ENCODE data around the gene EPSTI1. TPM values are rescaled to one million over a fixed set of nuclear protein-coding genes. Genes with fewer than 3 reads are reported as not detected.

EPSTI1 gene
- polyA plus RNA-seq, 2 donors = 0.65 to 0.84 TPM

- Histone ChIP-seq H3K9me3 (ENCODE audit: control insufficient read depth in 2 of 2, insufficient read depth in 1 of 2, low read depth in 1 of 2, low read length in 1 of 2) (no peaks in the 10 kb centered on the region), H3K4me1 (ENCODE audit: control insufficient read depth in 2 of 2, insufficient read depth in 2 of 2, low read length in 1 of 2) (no peaks in the 10 kb centered on the region), H3K4me3 (ENCODE audit: low read depth in 1 of 2, low read length in 2 of 2) (no peak overlapping the region), H3K27me3 (ENCODE audit: control insufficient read depth in 1 of 2, insufficient read depth in 2 of 2, low read length in 2 of 2) (no peaks in the 10 kb centered on the region), H3K36me3 (ENCODE audit: control insufficient read depth in 2 of 2, insufficient read depth in 2 of 2, low read length in 1 of 2) (peaks cover 0 to 2% of the 10 kb centered on the region in 2 donors), H3K27ac (ENCODE audit: low read depth in 2 of 2, low read length in 1 of 2) (no peak overlapping the region)
- 76 to 93% methylated on average over 1 of the region's 1 CpG for WGBS, 2 donors
Measured at GRCh38 chr13:42964761-42965161, 27.3 kb downstream of the EPSTI1 start.

DNA sequence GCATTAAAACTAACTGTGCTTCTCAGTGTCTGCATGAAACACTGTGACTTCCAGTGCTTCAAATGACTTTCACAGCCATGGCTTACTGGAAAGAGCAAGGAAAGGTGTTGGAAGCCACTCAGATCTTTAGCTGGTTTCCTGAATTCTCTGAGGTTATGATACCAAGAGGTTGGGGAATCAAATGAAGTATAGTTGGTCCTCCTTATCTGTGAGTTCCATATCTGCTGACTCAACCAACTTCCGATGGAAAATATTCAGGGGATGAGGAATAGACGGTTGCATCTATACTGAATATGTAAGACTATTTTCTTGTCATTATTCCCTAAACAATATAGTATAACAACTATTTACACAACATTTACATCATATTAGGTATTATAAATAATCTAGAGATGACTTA lies 32.4 kb downstream of the EPSTI1 start:
- Histone ChIP-seq H3K36me3 (ENCODE audit: control insufficient read depth in 2 of 2, insufficient read depth in 2 of 2, low read length in 1 of 2) (no peaks in the 10 kb centered on the region), H3K9me3 (ENCODE audit: control insufficient read depth in 2 of 2, insufficient read depth in 1 of 2, low read depth in 1 of 2, low read length in 1 of 2) (no peaks in the 10 kb centered on the region), H3K27me3 (ENCODE audit: control insufficient read depth in 1 of 2, insufficient read depth in 2 of 2, low read length in 2 of 2) (no peaks in the 10 kb centered on the region), H3K4me1 (ENCODE audit: control insufficient read depth in 2 of 2, insufficient read depth in 2 of 2, low read length in 1 of 2) (no peaks in the 10 kb centered on the region), H3K27ac (ENCODE audit: low read depth in 2 of 2, low read length in 1 of 2) (no peak overlapping the region), H3K4me3 (ENCODE audit: low read depth in 1 of 2, low read length in 2 of 2) (no peak overlapping the region)
- 90 to 94% methylated on average over 2 of the region's 2 CpGs for WGBS, 2 donors

- WGBS, 2 donors = 71 to 76% methylated on average over 2 of the region's 2 CpGs
- H3K36me3 ChIP-seq (ENCODE audit: control insufficient read depth in 2 of 2, insufficient read depth in 2 of 2, low read length in 1 of 2) = no peaks in the 10 kb centered on the region
- no peak overlapping the region for H3K27ac ChIP-seq (ENCODE audit: low read depth in 2 of 2, low read length in 1 of 2)
- H3K9me3 ChIP-seq (ENCODE audit: control insufficient read depth in 2 of 2, insufficient read depth in 1 of 2, low read depth in 1 of 2, low read length in 1 of 2) = no peaks in the 10 kb centered on the region
- H3K4me1 ChIP-seq (ENCODE audit: control insufficient read depth in 2 of 2, insufficient read depth in 2 of 2, low read length in 1 of 2) = no peaks in the 10 kb centered on the region
- no peaks in the 10 kb centered on the region for H3K27me3 ChIP-seq (ENCODE audit: control insufficient read depth in 1 of 2, insufficient read depth in 2 of 2, low read length in 2 of 2)
- no peak overlapping the region for H3K4me3 ChIP-seq (ENCODE audit: low read depth in 1 of 2, low read length in 2 of 2)
Measured at GRCh38 chr13:42957881-42958280, 34.2 kb downstream of the EPSTI1 start.

- no peak overlapping the region for H3K27ac ChIP-seq (ENCODE audit: low read depth in 2 of 2, low read length in 1 of 2)
- WGBS, 2 donors = 91 to 93% methylated on average over 4 of the region's 4 CpGs
- no peaks in the 10 kb centered on the region for H3K27me3 ChIP-seq (ENCODE audit: control insufficient read depth in 1 of 2, insufficient read depth in 2 of 2, low read length in 2 of 2)
- no peaks in the 10 kb centered on the region for H3K9me3 ChIP-seq (ENCODE audit: control insufficient read depth in 2 of 2, insufficient read depth in 1 of 2, low read depth in 1 of 2, low read length in 1 of 2)
- H3K36me3 ChIP-seq (ENCODE audit: control insufficient read depth in 2 of 2, insufficient read depth in 2 of 2, low read length in 1 of 2) = no peaks in the 10 kb centered on the region
- H3K4me1 ChIP-seq (ENCODE audit: control insufficient read depth in 2 of 2, insufficient read depth in 2 of 2, low read length in 1 of 2) = no peaks in the 10 kb centered on the region
- no peak overlapping the region for H3K4me3 ChIP-seq (ENCODE audit: low read depth in 1 of 2, low read length in 2 of 2)
Measured at GRCh38 chr13:42950181-42950580, 41.9 kb downstream of the EPSTI1 start.

GRCh38 chr13:42947925-42948324 lies 44.1 kb downstream of the EPSTI1 start:
- Histone ChIP-seq H3K27me3 (ENCODE audit: control insufficient read depth in 1 of 2, insufficient read depth in 2 of 2, low read length in 2 of 2) (no peaks in the 10 kb centered on the region), H3K4me3 (ENCODE audit: low read depth in 1 of 2, low read length in 2 of 2) (no peak overlapping the region)
- WGBS, 2 donors = 97% methylated on average over 11 of the region's 11 CpGs

GRCh38 chr13:42946927-42947326 lies 45.1 kb downstream of the EPSTI1 start:
- no peaks in the 10 kb centered on the region for H3K9me3 ChIP-seq (ENCODE audit: control insufficient read depth in 2 of 2, insufficient read depth in 1 of 2, low read depth in 1 of 2, low read length in 1 of 2)
- no peaks in the 10 kb centered on the region for H3K27me3 ChIP-seq (ENCODE audit: control insufficient read depth in 1 of 2, insufficient read depth in 2 of 2, low read length in 2 of 2)
- H3K4me3 ChIP-seq (ENCODE audit: low read depth in 1 of 2, low read length in 2 of 2) = no peak overlapping the region
- H3K36me3 ChIP-seq (ENCODE audit: control insufficient read depth in 2 of 2, insufficient read depth in 2 of 2, low read length in 1 of 2) = no peaks in the 10 kb centered on the region
- no peaks in the 10 kb centered on the region for H3K4me1 ChIP-seq (ENCODE audit: control insufficient read depth in 2 of 2, insufficient read depth in 2 of 2, low read length in 1 of 2)
- H3K27ac ChIP-seq (ENCODE audit: low read depth in 2 of 2, low read length in 1 of 2) = no peak overlapping the region
- WGBS, 2 donors = 52 to 69% methylated on average over 1 of the region's 1 CpG

More at GRCh38 chr13:42947925-42948324, 44.1 kb downstream of the EPSTI1 start:
- no peaks in the 10 kb centered on the region for H3K36me3 ChIP-seq (ENCODE audit: control insufficient read depth in 2 of 2, insufficient read depth in 2 of 2, low read length in 1 of 2)
- no peaks in the 10 kb centered on the region for H3K4me1 ChIP-seq (ENCODE audit: control insufficient read depth in 2 of 2, insufficient read depth in 2 of 2, low read length in 1 of 2)
- no peak overlapping the region for H3K27ac ChIP-seq (ENCODE audit: low read depth in 2 of 2, low read length in 1 of 2)
- H3K9me3 ChIP-seq (ENCODE audit: control insufficient read depth in 2 of 2, insufficient read depth in 1 of 2, low read depth in 1 of 2, low read length in 1 of 2) = no peaks in the 10 kb centered on the region

DNA sequence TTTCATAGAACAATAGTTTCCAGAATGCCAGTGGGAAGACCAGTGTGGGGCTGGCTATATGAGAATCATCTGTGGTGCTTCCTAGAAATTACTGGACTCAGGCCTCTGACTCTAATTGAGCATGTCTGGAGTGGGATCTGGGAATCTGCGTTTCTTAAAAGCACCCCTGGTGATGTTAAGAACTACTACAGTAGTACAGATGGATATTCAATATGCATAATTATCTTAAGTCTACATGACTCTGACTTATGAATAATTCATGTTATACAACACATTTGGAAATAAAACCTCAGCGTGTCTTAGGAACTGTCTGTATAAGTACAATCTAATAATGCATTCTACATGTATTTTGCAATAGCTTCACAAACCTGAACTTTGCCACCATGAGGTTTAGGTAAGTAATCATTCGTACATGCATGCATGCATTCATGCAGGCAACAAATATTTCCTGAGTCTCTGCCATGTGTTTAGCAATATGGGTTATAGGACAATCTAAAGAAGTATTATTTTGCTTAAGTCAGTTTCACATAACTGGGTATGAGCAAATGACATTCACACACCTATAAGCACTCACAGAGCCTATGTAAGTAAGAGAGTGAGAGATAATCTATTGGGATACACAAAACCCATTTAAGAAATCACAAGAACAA lies 62.0 kb downstream of the EPSTI1 start:
- no peaks in the 10 kb centered on the region for H3K4me1 ChIP-seq (ENCODE audit: control insufficient read depth in 2 of 2, insufficient read depth in 2 of 2, low read length in 1 of 2)
- H3K27ac ChIP-seq (ENCODE audit: low read depth in 2 of 2, low read length in 1 of 2) = no peak overlapping the region
- H3K27me3 ChIP-seq (ENCODE audit: control insufficient read depth in 1 of 2, insufficient read depth in 2 of 2, low read length in 2 of 2) = no peaks in the 10 kb centered on the region
- 83 to 88% methylated on average over 3 of the region's 3 CpGs for WGBS, 2 donors
- no peaks in the 10 kb centered on the region for H3K36me3 ChIP-seq (ENCODE audit: control insufficient read depth in 2 of 2, insufficient read depth in 2 of 2, low read length in 1 of 2)
- H3K4me3 ChIP-seq (ENCODE audit: low read depth in 1 of 2, low read length in 2 of 2) = no peak overlapping the region
- H3K9me3 ChIP-seq (ENCODE audit: control insufficient read depth in 2 of 2, insufficient read depth in 1 of 2, low read depth in 1 of 2, low read length in 1 of 2) = no peaks in the 10 kb centered on the region

- Histone ChIP-seq H3K4me1 (ENCODE audit: control insufficient read depth in 2 of 2, insufficient read depth in 2 of 2, low read length in 1 of 2) (no peaks in the 10 kb centered on the region), H3K36me3 (ENCODE audit: control insufficient read depth in 2 of 2, insufficient read depth in 2 of 2, low read length in 1 of 2) (no peaks in the 10 kb centered on the region), H3K9me3 (ENCODE audit: control insufficient read depth in 2 of 2, insufficient read depth in 1 of 2, low read depth in 1 of 2, low read length in 1 of 2) (no peaks in the 10 kb centered on the region), H3K27ac (ENCODE audit: low read depth in 2 of 2, low read length in 1 of 2) (no peak overlapping the region), H3K27me3 (ENCODE audit: control insufficient read depth in 1 of 2, insufficient read depth in 2 of 2, low read length in 2 of 2) (no peaks in the 10 kb centered on the region), H3K4me3 (ENCODE audit: low read depth in 1 of 2, low read length in 2 of 2) (no peak overlapping the region)
- 81 to 88% methylated on average over 2 of the region's 2 CpGs for WGBS, 2 donors
Measured at GRCh38 chr13:42926555-42926954, 65.5 kb downstream of the EPSTI1 start.

DNA sequence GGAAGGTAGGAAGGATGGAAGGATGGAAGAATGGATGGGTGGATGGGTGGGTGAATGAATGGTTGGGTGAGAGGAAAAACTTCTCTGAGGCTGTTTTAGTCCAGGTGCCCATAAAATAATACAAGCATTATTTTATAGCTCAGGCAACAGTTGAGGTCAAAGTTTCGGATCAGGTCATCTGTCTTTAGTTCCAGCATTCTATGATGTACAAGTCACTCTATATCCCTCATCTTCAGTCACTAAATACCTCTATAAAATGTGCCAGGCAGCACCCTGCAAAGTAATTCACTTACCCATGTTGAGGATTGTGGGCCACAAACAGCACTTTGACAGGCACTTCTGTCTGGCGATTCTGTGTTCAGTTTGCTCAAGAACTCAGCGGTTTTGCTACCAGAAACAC lies 66.0 kb downstream of the EPSTI1 start:
- Histone ChIP-seq H3K4me3 (ENCODE audit: low read depth in 1 of 2, low read length in 2 of 2) (no peak overlapping the region), H3K9me3 (ENCODE audit: control insufficient read depth in 2 of 2, insufficient read depth in 1 of 2, low read depth in 1 of 2, low read length in 1 of 2) (no peaks in the 10 kb centered on the region), H3K27me3 (ENCODE audit: control insufficient read depth in 1 of 2, insufficient read depth in 2 of 2, low read length in 2 of 2) (no peaks in the 10 kb centered on the region), H3K4me1 (ENCODE audit: control insufficient read depth in 2 of 2, insufficient read depth in 2 of 2, low read length in 1 of 2) (no peaks in the 10 kb centered on the region), H3K36me3 (ENCODE audit: control insufficient read depth in 2 of 2, insufficient read depth in 2 of 2, low read length in 1 of 2) (no peaks in the 10 kb centered on the region), H3K27ac (ENCODE audit: low read depth in 2 of 2, low read length in 1 of 2) (no peak overlapping the region)
- WGBS, 2 donors = 93 to 96% methylated on average over 3 of the region's 3 CpGs

GRCh38 chr13:42925626-42926025 lies 66.4 kb downstream of the EPSTI1 start:
- no peaks in the 10 kb centered on the region for H3K27me3 ChIP-seq (ENCODE audit: control insufficient read depth in 1 of 2, insufficient read depth in 2 of 2, low read length in 2 of 2)
- H3K9me3 ChIP-seq (ENCODE audit: control insufficient read depth in 2 of 2, insufficient read depth in 1 of 2, low read depth in 1 of 2, low read length in 1 of 2) = no peaks in the 10 kb centered on the region
- no peaks in the 10 kb centered on the region for H3K4me1 ChIP-seq (ENCODE audit: control insufficient read depth in 2 of 2, insufficient read depth in 2 of 2, low read length in 1 of 2)
- H3K27ac ChIP-seq (ENCODE audit: low read depth in 2 of 2, low read length in 1 of 2) = no peak overlapping the region
- H3K4me3 ChIP-seq (ENCODE audit: low read depth in 1 of 2, low read length in 2 of 2) = no peak overlapping the region
- 93 to 98% methylated on average over 2 of the region's 2 CpGs for WGBS, 2 donors
- no peaks in the 10 kb centered on the region for H3K36me3 ChIP-seq (ENCODE audit: control insufficient read depth in 2 of 2, insufficient read depth in 2 of 2, low read length in 1 of 2)
